Dedifferentiated amniotic fluid mesenchymal stem cell (primary cell): ENCODE measurements around the gene IL18R1.

Source experiments
- DNase-seq: peaks from one replicate; pipeline ENCODE4 v3.0.0-alpha.2; 2016; ENCODE audit errors: extremely low spot score

IL18R1 gene

GRCh38 chr2:102387763-102388546 is 32.4 kb downstream of the IL18R1 start:
- no peak for DNase-seq

GRCh38 chr2:102391565-102391964 is 36.0 kb downstream of the IL18R1 start:
- no peak for DNase-seq

DNA sequence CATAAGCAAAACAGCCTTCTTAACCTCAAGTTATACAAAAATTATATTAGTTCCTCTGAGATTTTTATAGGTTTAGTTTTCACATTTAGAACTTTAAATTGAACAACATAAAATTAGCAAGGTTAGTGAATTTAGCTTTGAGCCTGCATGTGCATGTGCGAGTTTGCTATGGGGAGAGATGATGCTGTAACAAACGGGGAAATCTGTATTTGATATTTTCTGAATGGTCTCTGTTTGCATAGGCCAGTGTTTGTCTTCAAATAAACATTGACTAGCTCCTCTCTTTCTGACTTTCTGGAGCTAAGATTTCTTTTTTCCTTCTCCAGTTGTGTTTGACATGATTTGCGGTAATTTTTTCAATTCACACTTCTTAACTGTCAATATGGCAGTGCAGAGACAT is 36.5 kb downstream of the IL18R1 start:
- DNase-seq, result no peak

GRCh38 chr2:102392942-102393341 is 37.3 kb downstream of the IL18R1 start:
- DNase-seq, result no peak

DNA sequence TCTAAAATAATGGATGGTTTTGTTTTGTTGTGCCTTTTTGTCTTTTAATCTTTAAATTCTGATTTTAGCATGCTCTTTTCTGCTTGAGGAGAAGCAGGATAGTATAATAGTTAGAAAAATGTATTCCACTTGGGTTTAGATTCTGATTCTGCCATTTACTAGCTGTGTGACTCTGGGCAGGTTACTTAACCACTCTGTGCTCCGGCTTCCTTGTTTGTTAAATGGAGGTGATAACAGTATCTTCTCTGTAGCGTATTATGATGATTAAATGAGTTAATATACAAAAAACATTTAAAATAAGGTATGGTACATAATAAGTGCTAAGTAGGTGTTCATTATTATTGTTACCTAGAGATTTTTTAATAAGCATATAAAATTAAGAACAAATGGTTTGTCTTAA is 40.4 kb downstream of the IL18R1 start:
- no peak for DNase-seq

DNA sequence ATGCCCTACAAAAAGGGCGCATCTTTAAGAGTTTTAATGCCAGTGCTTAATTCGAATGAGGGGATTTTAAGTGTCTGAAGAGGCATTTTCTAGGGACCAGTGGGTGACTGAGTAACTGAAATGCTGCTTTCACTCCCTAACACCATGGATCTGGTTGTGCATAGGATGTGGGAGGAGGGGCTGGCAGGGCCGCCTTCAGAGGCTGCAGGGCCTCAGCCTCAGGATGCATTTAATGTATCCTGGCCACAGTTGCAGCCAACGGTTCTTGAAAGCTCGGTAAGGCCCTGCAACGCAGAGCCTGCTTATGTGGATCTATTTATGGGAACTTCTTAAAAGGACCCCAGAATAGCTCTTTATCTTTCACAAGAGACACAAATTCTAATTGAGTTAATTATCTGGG is 41.6 kb downstream of the IL18R1 start:
- no peak for DNase-seq

GRCh38 chr2:102399499-102400141 is 44.0 kb downstream of the IL18R1 start:
- no peak for DNase-seq

- no peak for DNase-seq
Measured at GRCh38 chr2:102401456-102401855, 45.9 kb downstream of the IL18R1 start.

DNA sequence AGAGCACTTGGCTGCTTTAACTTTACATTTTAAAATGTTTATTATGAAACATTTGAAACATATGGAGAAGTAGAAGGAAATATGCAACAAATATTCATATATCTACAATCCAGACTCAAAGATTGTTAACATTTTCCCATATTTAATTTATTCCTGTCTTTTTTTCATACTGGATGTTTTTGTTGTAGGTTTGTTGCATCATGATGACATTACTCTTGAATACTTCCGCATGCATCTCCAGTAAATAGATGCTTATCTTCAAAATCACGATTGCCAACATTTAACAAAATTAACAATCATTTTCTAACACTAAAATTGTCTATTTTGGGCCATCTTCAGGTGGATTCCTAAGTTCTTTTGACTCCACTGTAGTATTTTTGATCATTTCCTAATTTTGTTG is 46.3 kb downstream of the IL18R1 start:
- no peak for DNase-seq

DNA sequence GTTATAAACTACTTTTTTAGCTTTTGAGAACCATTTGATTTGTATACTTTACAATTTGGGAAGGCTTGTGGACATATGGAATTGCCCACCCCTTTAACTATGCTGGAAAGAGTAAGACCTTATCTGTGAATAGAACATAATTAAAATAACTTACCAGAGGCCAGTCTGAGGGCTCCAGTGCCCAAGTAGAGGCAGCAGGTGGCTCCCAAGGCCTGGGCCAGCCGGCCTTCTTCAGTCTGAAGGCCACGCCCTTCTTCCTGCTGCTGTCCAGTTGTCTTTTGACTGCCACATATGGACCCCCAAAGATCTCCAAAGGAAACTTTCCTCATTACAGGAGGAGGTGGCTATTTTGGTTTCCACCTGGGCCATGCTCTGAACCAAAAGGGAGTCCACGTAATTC is 55.4 kb downstream of the IL18R1 start:
- DNase-seq, result no peak

DNA sequence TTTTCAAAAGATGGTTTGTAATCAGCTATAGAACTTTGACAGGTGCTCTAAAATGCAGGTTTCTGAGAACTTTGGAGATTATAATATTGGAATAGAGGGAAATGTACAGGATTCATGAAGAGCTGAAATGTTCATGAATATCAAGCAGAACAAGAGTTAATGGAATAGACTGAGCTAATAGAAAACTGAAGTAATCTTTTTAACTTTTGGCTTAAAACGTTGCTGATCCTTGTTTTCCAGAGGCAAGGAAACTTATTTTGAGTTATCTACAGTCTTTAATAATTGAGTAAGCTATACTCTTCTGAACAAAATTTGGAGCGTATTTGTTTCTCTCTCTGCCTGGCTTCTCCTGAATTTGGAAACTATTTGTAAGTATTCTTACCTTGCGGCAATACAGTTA is 56.6 kb downstream of the IL18R1 start:
- DNase-seq, result no peak

DNA sequence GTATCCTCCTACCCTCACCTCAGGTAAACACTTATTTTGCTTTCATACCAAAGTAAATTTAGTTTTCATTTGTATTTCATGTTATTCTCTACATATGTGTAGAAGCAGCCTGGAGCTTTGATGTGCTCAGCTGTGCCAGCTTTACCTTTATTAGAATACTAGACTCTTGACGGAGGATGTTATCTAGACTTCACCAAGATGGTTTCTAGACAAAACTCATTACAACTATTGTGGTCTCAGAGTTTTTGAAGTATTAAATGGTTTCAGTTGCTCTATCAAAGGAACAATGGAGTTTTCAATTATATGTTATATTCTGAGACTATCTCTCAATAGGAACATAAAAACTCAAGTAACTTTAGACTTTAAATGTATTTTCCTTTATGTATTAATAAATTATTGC is 62.4 kb downstream of the IL18R1 start:
- DNase-seq, result no peak

DNA sequence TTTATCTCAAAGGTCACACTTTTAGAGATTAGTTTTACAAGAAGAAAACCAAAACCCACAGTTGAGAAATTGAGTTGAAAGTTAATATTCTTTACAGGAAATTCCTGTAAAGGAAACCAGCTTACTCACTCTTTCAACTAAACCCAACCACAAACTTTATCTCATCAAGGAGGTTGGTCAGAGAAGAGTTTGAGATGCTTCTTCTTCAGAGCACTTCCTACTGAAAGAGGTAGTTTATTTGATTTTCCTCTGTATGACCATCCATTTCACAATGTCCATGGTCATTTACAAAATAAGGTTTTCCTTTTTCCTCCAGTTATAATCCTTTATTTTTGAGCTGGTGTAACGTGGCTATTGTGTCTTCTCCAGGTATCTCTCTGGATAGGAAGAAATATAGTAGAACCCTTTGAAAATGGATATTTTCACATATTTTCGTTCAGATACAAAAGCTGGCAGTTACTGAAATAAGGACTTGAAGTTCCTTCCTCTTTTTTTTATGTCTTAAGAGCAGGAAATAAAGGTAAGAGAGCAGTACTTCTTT is 62.9 kb downstream of the IL18R1 start:
- no peak for DNase-seq

GRCh38 chr2:102420290-102420689 is 64.7 kb downstream of the IL18R1 start:
- no peak for DNase-seq

DNA sequence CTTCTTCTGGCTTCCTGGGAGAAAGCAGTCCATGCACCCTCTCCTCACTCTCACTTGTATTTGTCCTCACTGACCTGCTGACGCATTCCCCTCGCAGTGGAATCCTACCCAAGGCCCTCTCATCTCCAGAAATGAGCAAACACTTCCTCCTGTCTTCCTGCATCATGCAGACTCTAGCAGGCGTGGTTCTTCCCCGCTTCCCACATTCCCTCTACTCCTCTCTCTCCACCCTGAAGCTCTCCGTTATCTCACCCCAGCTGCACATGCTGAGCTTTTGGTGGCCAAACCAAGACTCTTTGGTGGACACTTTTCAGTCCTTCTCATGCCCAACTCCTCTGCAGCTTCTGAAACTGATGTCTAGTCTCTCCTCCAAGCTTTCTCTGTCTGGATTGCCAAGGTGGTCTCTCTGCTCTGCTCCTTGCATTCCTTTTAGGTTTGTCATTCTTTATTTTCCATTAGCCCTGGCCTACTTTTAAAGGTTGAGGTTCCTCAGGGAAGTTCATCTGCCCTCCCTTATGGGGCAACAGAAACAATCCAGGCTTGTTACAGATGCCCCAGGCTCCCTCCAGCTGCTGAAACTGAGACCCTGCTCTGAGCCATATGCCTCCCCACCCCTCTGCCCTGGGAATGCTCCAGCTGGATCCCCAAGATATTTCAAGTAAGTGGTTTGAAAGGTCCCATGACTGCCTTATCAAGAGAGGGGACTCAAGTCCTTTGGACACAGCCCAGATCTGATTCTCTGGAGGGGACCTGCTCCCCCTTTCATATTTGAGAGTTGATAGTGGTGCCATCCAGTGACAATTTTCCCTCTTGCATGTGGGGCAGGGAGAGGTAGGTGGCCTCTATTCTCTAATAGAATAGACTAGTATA is 66.5 kb downstream of the IL18R1 start:
- no peak for DNase-seq

- DNase-seq, result no peak
Measured at GRCh38 chr2:102422910-102423309, 67.3 kb downstream of the IL18R1 start, which contains the start of gene IL18RAP. Gene IL18RAP, plus strand, starts transcription at chr2:102423160. Its CDS starts 118 bp downstream, at chr2:102423278.

DNA sequence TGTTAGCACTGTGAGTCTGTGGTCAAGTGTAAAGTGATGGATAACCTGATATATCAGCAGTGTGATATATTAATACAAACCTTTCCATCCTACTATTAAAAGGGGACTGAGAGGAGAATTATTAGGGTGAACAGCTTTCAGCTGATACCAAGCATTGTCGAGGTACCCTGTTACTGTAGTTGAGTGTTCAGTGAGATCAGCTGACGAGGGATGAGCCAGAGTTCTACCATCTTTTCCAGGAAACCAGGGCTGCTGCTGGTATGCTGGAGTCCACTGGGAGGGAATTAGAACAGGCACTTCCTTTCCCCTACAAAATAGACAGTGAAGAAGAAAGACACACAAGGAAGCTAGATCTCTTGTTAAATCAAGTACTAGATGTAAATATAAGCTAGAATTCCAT is 67.8 kb downstream of the IL18R1 start:
- no peak for DNase-seq

DNA sequence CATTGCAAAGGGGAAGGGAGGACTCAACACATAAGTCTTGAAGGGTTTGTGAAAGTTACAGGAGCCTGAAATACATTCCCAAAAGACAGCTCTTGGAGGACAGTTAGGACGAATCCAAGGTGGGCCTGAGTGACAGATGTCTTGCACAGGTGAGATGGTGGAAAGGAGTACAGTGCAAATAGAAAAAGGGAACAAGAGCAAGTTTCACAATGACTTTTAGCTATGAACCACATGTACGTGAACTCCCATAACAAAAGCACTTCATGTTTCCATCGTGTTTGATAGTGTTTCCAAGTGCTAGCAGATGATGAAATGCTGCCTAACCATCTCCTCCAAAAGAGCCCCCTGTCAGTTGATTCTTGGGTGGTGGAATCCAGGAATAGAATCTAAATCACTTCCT is 69.2 kb downstream of the IL18R1 start:
- no peak for DNase-seq

GRCh38 chr2:102425441-102426132 is 70.0 kb downstream of the IL18R1 start:
- DNase-seq, result no peak

DNA sequence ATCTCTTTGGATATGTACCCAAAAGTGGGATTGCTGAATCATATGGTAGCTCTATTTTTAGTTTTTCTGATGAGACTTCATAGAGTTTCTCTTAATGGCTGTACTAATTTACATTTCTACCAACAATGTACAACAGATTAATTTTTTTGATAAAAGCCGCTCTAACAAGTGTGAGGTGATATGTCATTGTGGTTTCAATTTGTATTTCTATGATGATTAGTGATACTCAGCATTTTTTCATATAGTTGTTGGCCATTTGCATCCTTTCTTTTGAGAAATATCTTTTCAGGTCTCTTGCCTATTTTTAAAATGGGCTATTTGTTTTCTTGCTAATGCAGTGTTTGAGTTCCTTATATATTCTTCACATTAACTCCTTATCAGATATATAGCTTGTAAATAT is 71.7 kb downstream of the IL18R1 start:
- DNase-seq, result no peak

- DNase-seq, result no peak
Measured at GRCh38 chr2:102428573-102428972, 73.0 kb downstream of the IL18R1 start.

GRCh38 chr2:102432386-102432785 is 76.8 kb downstream of the IL18R1 start:
- DNase-seq, result no peak
